HK-2 (cell line): ENCODE data around the gene EMC10.
A peak's percentile ranks its signal among the peaks of the same experiment; 100 is the strongest.
"Not testable (repeated sequence)": the region's sequence is repeated elsewhere in the genome, so short reads cannot be mapped to it uniquely, and the experiment has no call there.

Experiments used
- DNase-seq: peaks from one replicate; pipeline ENCODE4 v3.0.0-alpha.2; 2018; ENCODE audit not compliant: unreplicated experiment

EMC10 gene

GRCh38 chr19:50451223-50451534, 25.1 kb upstream of the EMC10 start:
- no peak for DNase-seq

- no peak for DNase-seq
Measured at GRCh38 chr19:50453243-50453642, 23.1 kb upstream of the EMC10 start.

GRCh38 chr19:50455992-50456391, 20.3 kb upstream of the EMC10 start:
- DNase-seq = no peak

- DNase-seq = no peak
Measured at GRCh38 chr19:50457300-50457699, 19.0 kb upstream of the EMC10 start.

- DNase-seq = no peak
Measured at GRCh38 chr19:50458396-50459066, 17.8 kb upstream of the EMC10 start.

GRCh38 chr19:50459067-50459456, 17.2 kb upstream of the EMC10 start:
- DNase-seq = no peak

- DNase-seq = no peak
Measured at GRCh38 chr19:50459638-50460037, 16.7 kb upstream of the EMC10 start.

GRCh38 chr19:50460161-50460765, 16.0 kb upstream of the EMC10 start:
- DNase-seq = peak; percentile 70

GRCh38 chr19:50461066-50461875, 15.0 kb upstream of the EMC10 start:
- DNase-seq = peak; percentile 73

GRCh38 chr19:50462970-50463369, 13.3 kb upstream of the EMC10 start:
- DNase-seq = no peak

GRCh38 chr19:50464348-50464747, 12.0 kb upstream of the EMC10 start:
- no peak for DNase-seq

GRCh38 chr19:50465000-50465399, 11.3 kb upstream of the EMC10 start:
- DNase-seq = no peak

- DNase-seq = no peak
Measured at GRCh38 chr19:50465986-50466705, 10.2 kb upstream of the EMC10 start.

GRCh38 chr19:50466706-50467039, 9.6 kb upstream of the EMC10 start:
- DNase-seq = no peak

- DNase-seq = no peak
Measured at GRCh38 chr19:50467566-50467965, 8.7 kb upstream of the EMC10 start.

- no peak for DNase-seq
Measured at GRCh38 chr19:50468818-50469217, 7.5 kb upstream of the EMC10 start.

- not testable (repeated sequence) for DNase-seq
Measured at GRCh38 chr19:50473336-50473735, 3.0 kb upstream of the EMC10 start.

GRCh38 chr19:50475101-50475568, 1.2 kb upstream of the EMC10 start:
- DNase-seq = no peak

GRCh38 chr19:50475736-50476223, 527 bp upstream of the EMC10 start:
- DNase-seq = no peak

- DNase-seq = no peak
Measured at GRCh38 chr19:50476907-50477238, 566 bp downstream of the EMC10 start.

GRCh38 chr19:50477751-50478515, 1.6 kb downstream of the EMC10 start:
- DNase-seq = no peak
